NT2/D1 (cell line): ENCODE results near the gene MAP2K5.

ENCODE experiments used
- SUZ12 ChIP-seq: IDR thresholded peaks from 2 replicates; pipeline ENCODE4 v1.6.1; 2011; ENCODE audit not compliant: insufficient read length, insufficient read depth; ENCODE audit errors: extremely low read depth
- ZNF274 ChIP-seq: IDR thresholded peaks from 2 replicates; pipeline ENCODE4 v1.6.1; 2011; ENCODE audit warnings: mild to moderate bottlenecking, low read depth, low read length

- TF ChIP-seq ZNF274 = no peak
- TF ChIP-seq SUZ12 = no peak
Observed at GRCh38 chr15:67504796-67505195, 37.7 kb upstream of the MAP2K5 start.
